ENCODE data around the gene PAX8.
"Not testable (repeated sequence)": the region's sequence is repeated elsewhere in the genome, so short reads cannot be mapped to it uniquely, and the experiment has no call there.

Gene PAX8

GRCh38 chr2:113278742-113279139, at the start of gene PAX8:
Gene PAX8, minus strand, starts transcription at chr2:113278921. Its CDS starts 527 bp downstream, at chr2:113278394.
- DNase-seq (ENCODE audit: low spot score), result no peak

GRCh38 chr2:113328043-113328442, 49.3 kb upstream of the PAX8 start:
- no peak for DNase-seq (ENCODE audit: low spot score)

- not testable (repeated sequence) for DNase-seq (ENCODE audit: low spot score)
Observed at GRCh38 chr2:113325161-113325731, 46.5 kb upstream of the PAX8 start.

GRCh38 chr2:113324684-113325160, 46.0 kb upstream of the PAX8 start:
- peak; percentile 84 for DNase-seq (ENCODE audit: low spot score)

GRCh38 chr2:113323129-113323528, 44.4 kb upstream of the PAX8 start:
- not testable (repeated sequence) for DNase-seq (ENCODE audit: low spot score)

- DNase-seq (ENCODE audit: low spot score), result not testable (repeated sequence)
Observed at GRCh38 chr2:113320106-113320505, 41.4 kb upstream of the PAX8 start.

- DNase-seq (ENCODE audit: low spot score), result not testable (repeated sequence)
Observed at GRCh38 chr2:113318941-113319340, 40.2 kb upstream of the PAX8 start.

- DNase-seq (ENCODE audit: low spot score), result no peak
Observed at GRCh38 chr2:113316085-113316484, 37.4 kb upstream of the PAX8 start.

- DNase-seq (ENCODE audit: low spot score), result not testable (repeated sequence)
Observed at GRCh38 chr2:113314663-113315062, 35.9 kb upstream of the PAX8 start.

- not testable (repeated sequence) for DNase-seq (ENCODE audit: low spot score)
Observed at GRCh38 chr2:113314176-113314575, 35.5 kb upstream of the PAX8 start.

- not testable (repeated sequence) for DNase-seq (ENCODE audit: low spot score)
Observed at GRCh38 chr2:113311781-113312180, 33.1 kb upstream of the PAX8 start.

- DNase-seq (ENCODE audit: low spot score), result not testable (repeated sequence)
Observed at GRCh38 chr2:113311191-113311590, 32.5 kb upstream of the PAX8 start.

GRCh38 chr2:113309655-113310387, 31.1 kb upstream of the PAX8 start:
- no peak for DNase-seq (ENCODE audit: low spot score)

GRCh38 chr2:113308784-113309183, 30.1 kb upstream of the PAX8 start:
- DNase-seq (ENCODE audit: low spot score), result not testable (repeated sequence)

- not testable (repeated sequence) for DNase-seq (ENCODE audit: low spot score)
Observed at GRCh38 chr2:113306207-113306606, 27.5 kb upstream of the PAX8 start.

GRCh38 chr2:113305749-113306148, 27.0 kb upstream of the PAX8 start:
- not testable (repeated sequence) for DNase-seq (ENCODE audit: low spot score)

GRCh38 chr2:113305146-113305545, 26.4 kb upstream of the PAX8 start:
- no peak for DNase-seq (ENCODE audit: low spot score)

GRCh38 chr2:113304702-113305101, 26.0 kb upstream of the PAX8 start:
- no peak for DNase-seq (ENCODE audit: low spot score)

GRCh38 chr2:113302216-113302980, 23.7 kb upstream of the PAX8 start:
- not testable (repeated sequence) for DNase-seq (ENCODE audit: low spot score)

GRCh38 chr2:113300281-113300680, 21.6 kb upstream of the PAX8 start:
- DNase-seq (ENCODE audit: low spot score), result no peak

GRCh38 chr2:113298176-113298575, 19.5 kb upstream of the PAX8 start:
- no peak for DNase-seq (ENCODE audit: low spot score)

- not testable (repeated sequence) for DNase-seq (ENCODE audit: low spot score)
Observed at GRCh38 chr2:113297590-113297989, 18.9 kb upstream of the PAX8 start.

GRCh38 chr2:113291191-113291590, 12.5 kb upstream of the PAX8 start:
- DNase-seq (ENCODE audit: low spot score), result no peak

All from D341Med (cell line).